GM12891 (cell line): ENCODE results near the gene CYP2B6.

ENCODE experiments used
- POLR2A ChIP-seq: IDR thresholded peaks from 2 replicates; pipeline ENCODE4 v1.6.1; 2011; ENCODE audit warnings: low read depth, low read length, control low read depth
- POLR2AphosphoS5 ChIP-seq: IDR thresholded peaks from 2 replicates; pipeline ENCODE4 v1.6.1; 2011; ENCODE audit warnings: low read depth, low read length, control low read depth
- TAF1 ChIP-seq: IDR thresholded peaks from 2 replicates; pipeline ENCODE4 v1.6.1; 2011; ENCODE audit warnings: low read depth, low read length, control low read depth

GRCh38 chr19:41039806-41040205 lies 48.7 kb downstream of the CYP2B6 start:
- no peak for TF ChIP-seq TAF1
- TF ChIP-seq POLR2A: no peak
- no peak for TF ChIP-seq POLR2AphosphoS5
